GM21786 (cell line): ENCODE data around the gene HSPA1L.
"Not testable (repeated sequence)": the region's sequence is repeated elsewhere in the genome, so short reads cannot be mapped to it uniquely, and the experiment has no call there.

Experiments used
- ATAC-seq: cut with Tn5 transposase; IDR thresholded peaks from one replicate; pipeline ENCODE4 v1.9.1; 2021; ENCODE audit not compliant: unreplicated experiment

The HSPA1L gene

DNA sequence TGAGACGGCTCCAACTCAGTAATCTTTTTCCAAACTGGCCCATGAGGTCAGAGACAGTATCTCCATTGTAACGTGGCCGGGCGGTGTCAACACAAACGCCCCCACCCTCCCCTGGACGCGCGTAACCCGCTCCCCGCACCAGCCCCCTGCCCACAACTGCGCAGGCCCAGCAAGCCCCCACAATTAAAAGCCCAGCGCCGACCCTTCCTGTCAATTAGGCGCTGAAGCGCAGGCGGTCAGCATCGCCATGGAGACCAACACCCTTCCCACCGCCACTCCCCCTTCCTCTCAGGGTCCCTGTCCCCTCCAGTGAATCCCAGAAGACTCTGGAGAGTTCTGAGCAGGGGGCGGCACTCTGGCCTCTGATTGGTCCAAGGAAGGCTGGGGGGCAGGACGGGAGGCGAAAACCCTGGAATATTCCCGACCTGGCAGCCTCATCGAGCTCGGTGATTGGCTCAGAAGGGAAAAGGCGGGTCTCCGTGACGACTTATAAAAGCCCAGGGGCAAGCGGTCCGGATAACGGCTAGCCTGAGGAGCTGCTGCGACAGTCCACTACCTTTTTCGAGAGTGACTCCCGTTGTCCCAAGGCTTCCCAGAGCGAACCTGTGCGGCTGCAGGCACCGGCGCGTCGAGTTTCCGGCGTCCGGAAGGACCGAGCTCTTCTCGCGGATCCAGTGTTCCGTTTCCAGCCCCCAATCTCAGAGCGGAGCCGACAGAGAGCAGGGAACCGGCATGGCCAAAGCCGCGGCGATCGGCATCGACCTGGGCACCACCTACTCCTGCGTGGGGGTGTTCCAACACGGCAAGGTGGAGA lies at the start of gene HSPA1L, which contains the start of gene HSPA1A:
Gene HSPA1L (minus strand): TSS at position 259 of the 814 bp plus-strand sequence. CDS start 3,311 bp downstream, outside the sequence.
Gene HSPA1A (plus strand): TSS at position 519 of the 814 bp plus-strand sequence. CDS start 214 bp downstream, at position 733.
- ATAC-seq = peak; percentile 36

DNA sequence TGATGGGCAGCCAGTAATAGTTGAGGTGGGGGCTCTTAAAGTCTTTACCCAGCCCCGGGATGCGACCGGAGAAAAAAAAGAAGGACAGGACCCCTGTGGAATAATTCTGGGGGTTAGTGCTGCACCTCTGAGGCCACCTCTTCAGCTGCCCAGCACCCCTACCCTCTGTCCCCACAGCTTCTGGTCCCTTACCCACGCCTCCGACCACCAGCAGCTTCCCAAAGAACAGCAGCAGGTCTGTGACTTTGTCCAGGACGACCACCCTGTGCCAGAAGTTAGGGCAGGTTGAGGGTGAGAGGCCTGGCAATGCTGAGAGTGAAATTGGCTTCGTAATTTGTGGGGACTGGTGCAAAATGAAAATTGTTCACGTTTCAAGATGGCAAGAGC lies 49.7 kb upstream of the HSPA1L start:
- ATAC-seq = no peak

DNA sequence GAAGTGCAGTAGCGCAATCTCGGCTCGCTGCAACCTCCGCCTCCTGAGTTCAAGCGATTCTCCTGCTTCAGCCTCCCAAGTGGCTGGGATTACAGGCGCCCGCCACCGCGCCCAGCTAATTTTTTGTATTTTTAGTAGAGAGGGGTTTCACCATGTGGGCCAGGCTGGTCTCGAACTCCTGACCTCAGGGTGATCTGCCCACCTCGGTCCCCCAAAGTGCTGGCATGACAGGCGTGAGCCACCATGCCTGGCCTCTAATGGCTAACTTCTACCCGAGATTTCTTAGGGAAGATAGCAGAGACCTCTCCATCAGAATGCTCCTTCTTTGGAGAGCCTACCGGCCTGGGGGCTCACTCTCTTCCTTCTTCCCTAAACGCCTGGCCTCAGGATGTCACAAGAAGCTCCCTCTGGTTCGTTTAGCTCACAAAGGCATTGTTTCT lies 49.1 kb upstream of the HSPA1L start:
- ATAC-seq = not testable (repeated sequence)

DNA sequence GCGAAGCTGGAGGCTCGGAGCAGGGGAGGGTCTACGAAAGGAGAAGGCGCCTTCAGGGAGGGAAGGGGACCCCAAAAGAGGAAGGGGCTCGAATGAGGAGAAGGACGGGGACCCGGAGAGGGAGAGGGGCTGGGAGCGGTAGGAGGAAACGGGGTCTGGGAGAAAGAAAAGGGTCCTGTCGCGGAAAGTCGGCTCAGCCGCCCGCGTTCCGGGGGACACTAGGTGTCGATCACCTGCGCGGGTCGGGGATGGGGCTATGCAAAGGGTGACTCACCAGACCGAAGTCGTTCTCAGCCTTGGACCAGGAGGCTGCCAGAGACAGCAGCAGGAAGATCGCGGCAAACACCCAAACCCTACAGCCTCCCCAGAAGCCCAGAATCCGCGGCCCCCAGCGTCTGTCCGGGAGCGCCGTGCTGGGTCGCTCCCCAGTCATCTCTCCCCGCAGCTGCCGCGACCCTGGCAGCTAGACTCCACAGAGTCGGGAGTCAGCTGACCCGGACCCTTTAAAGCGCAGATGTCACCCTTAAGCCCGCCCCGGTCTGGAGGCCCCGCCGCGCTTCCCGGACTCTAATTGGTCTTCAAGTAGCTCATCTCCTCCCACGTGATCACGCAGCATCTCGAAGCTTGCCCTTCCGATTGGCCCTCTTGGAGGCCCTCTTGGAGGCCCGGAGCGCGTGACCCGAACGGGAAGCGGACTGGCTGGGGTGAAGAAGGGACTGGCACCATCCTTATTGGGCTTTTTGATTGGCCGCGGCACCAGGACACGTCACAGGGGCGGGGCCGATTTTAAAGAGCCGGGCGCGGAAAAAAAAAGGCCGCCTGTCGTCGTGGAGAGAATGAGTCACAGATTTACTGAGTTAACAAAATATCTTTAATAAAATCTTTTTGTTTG lies 47.5 kb upstream of the HSPA1L start, which contains the start of gene NEU1:
Gene NEU1 (minus strand): TSS at position 478 of the 892 bp plus-strand sequence. CDS start 45 bp downstream, at position 433.
- ATAC-seq = peak; percentile 92

DNA sequence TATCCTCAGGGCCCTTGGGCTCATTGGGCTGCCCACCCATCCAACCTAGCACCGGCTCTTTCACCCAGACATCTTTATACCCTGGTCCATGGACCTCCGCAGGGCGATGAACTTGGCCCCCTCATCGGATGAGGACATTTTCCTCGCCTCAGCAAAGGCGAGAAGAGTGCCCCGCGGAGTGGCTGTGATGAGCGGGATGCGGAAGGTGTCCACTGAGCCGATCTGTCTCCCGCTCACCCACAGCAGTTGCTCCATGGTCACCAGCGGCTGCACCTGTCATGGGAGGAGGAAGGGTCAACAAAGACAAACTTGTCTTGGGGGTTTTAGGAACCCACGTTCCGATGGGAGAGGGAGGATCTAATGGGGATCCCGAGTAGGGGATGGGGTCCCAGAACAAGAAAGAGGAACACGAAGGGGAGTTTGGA lies 46.8 kb upstream of the HSPA1L start:
- ATAC-seq = no peak

DNA sequence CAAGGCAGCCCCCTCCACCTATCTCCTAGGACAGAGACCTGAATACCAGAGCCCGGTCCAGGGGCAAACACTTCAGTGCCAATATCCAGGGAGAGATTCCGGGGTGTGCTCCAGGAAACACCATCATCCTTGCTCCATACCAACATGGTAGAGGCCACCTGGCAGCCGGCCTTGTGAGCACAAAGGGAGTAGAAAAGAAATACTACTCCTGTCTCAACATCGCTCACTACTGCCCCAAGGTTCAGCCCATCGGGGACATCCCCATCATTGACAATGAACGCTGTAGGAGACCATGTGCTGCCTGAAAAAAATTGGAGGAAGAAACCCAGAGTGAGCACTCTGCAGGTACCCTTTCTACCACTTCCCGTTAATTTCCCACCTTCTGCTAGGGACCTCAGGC lies 46.1 kb upstream of the HSPA1L start:
- no peak for ATAC-seq

DNA sequence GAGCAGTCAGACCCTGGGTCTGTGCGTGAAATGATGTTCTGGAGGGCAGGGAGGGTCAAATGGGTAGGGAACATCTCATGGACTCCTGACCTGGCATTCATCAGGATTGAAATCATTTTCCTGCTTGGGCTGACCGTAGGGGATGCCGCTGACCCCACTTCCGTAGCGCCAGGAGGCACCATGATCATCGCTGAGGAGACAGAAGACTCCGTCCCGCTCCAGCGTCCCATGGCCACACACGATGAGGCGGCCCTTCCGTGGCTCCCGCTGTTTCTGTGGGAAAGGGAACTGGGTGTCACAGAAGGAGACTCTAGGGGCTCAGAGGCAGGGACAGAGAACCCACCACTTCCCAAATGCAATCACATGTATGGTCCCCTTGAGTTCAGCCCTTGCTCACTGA lies 45.3 kb upstream of the HSPA1L start:
- ATAC-seq = no peak

DNA sequence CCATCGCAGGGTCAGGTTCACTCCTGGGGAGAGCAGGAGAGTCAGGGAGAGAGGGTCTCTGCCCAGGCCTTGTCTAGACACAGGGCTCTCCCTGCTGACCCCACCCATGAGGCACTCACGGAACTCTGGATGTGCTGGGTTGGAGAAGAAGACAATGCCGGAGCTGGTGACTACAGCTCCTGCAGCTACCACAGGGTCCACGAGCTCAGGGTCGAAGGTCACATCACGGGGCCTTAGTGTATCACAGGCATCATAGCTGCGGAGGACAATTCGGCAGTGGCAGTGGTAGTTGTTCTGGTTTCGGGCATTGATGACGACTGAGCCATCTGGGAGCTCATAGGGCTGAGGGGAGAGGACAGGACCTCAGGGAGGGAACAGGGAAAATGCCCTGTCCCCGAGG lies 44.8 kb upstream of the HSPA1L start:
- ATAC-seq = no peak

DNA sequence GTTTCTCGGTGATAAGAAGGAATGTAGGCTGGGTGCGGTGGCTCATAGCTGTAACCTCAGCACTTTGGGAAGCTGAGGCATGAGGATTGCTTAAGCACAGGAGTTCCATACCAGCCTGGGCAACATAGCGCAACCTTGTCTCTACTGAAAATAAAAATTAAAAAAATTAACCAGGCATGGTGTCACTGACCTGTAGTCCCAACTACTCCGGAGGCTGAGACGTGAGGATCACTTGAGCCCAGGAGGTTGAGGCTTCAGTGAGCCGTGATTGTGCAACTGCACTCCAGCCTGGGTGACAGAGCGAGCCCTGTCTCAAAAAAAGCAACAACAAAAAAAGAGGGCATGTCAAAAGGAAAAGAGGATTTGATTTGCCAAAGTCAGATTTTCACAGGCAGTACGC lies 43.6 kb upstream of the HSPA1L start:
- ATAC-seq = no peak

DNA sequence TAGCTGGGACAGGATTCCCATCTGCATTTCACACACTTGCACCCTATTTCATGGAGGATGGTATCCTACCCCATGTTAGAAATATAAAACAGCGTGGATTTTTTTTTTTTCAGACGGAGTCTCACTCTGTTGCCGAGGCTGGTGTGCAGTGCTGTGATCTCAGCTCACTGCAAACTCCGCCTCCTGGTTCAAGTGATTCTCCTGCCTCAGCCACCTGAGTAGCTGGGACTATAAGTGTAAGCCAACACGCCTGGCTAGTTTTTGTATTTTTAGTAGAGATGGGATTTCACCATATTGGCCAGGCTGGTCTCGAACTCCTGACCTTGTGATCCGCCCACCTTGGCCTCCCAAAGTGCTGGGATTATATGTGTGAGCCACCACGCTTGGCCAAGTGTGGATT lies 42.7 kb upstream of the HSPA1L start:
- ATAC-seq = not testable (repeated sequence)

DNA sequence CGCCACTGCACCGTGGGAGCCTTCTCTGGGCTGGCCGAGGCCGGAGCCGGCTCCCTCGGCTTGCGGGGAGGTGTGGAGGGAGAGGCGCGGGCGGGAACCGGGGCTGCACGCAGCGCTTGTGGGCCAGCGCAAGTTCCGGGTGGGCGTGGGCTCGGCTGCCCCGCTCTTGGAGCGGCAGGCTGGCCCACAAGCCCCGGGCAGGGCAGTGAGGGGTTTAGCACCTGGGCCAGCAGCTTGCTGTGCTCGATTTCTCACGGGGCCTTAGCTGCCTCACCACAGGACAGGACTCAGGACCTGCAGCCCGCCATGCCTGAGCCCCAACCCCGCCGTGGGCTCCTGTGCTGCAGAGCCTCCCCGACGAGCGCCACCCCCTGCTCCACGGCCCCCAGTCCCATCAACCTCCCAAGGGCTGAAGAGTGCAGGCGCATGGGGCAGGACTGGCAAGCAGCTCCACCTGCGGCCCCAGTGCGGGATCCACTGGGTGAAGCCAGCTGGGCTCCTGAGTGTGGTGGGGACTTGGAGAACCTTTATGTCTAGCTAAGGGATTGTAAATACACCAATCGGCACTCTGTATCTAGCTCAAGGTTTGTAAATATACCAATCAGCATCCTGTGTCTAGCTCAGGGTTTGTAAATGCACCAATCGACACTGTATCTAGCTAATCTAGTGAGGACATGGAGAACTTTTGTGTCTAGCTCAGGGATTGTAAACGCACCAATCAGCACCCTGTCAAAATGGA lies 37.1 kb upstream of the HSPA1L start:
- ATAC-seq = not testable (repeated sequence)

DNA sequence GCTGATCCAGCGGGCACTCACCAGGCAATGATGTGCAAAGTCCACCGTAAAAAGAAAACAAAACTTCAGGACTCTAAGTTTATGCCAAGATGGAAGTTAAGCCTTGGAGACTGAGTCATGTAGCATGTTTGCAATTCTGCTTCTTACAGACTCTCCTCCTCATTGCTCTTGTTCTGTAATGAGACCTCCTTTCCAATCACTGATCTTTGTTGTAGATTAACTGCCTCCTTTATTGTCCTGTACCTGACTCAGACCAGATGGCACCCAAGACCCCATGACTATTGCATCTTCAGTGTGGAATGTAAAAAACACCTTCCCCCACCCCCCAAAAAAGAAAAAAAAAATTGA lies 36.4 kb upstream of the HSPA1L start:
- no peak for ATAC-seq

DNA sequence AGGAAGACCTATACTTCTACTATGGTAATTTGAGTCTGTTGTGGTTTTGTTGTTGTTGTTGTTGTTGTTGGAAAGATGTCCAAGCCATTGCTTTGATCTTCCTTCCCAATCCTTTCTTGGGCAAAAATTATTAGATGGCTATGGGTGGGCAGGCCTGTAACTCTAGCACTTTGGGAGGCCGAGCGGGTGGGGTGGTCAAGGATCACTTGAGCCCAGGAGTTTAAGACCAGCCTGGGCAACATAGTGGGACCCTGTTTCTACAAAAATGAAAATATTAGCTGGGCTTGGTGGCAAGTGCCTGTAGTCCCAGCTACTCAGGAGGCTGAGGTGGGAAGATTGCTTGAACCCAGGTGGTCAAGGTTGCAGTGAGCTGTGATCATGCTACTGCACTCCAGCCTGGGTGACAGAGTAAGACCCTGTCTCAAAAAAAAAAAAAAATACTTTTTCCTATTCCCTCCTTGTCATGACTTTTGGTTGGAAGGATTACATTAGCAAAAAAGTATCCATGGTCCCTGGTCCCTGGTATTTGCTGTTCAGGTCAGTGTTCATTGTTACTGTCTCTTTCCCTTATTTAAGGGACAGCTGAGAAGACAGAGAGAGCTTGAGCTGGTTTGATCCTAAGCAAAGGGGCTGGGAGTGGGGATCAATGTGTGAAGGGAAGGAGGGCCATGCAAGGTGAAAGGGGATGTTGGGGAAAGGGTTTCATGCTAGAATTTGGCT lies 35.8 kb upstream of the HSPA1L start:
- ATAC-seq = no peak

DNA sequence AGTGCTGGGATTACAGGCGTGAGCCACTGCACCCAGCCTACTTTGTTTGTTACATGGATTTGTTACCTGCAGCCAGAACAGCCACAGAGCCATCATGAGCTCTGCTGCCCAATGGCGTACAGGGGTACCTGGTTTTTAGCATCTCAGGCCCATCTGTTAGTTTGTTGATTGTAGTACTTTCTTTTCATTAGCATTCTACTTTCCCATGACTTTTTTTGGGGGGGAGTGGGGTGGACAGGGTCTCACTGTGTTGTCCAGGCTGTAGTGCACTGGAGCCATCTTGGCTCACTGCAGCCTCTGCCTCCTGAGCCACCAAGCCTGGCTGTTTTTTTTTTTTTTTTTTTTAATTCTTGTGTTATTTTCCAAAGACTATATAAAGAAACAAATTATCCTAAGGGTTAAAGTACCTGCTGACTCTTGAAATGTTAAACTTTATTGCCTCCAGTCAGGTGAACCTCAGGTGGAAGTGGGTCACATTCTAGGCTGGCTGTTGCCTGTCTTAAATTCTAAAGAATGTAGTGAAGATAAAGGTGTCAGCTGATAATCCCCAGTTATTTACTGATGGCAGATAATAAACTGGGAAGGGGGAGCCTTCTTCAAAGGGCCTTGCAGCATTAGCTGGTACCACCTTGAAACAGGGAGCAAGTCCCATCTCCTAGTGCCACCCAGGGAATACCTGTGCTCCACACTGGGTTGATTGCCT lies 32.3 kb upstream of the HSPA1L start:
- no peak for ATAC-seq

DNA sequence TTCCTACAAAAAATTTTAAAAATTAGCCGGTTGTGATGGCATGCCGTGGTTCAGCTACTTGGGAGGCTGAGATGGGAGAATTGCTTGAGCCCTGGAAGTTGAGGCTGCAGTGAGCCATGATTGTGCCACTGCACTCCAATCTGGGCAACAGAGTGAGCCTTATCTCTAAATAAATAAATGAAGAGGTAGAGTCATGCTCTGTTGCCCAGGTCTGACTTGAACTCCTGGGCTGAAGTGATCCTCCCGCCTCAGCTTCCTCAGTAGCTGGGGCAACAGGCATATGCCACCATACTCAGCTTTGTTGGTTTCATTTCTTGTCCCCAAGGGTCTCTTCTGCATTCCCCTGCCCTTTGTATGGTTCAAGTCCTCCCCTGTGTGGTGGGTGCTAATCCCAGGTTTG lies 29.4 kb upstream of the HSPA1L start:
- no peak for ATAC-seq

DNA sequence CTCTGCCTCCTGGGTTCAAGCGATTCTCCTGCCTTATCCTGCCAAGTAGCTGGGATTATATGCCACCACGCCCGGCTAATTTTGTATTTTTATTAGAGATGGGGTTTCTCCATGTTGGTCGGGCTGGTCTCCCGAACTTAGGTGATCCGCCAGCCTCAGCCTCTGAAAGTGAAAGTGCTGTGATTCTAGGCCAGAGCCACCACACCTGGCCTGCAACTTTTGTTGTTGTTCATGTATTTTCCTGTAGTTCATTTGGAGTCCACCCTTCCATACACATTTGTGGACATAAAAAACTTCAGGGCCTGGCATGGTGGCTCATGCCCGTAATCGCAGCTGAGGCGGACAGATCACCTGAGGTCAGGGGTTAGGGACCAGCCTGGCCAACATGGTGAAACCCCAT lies 27.0 kb upstream of the HSPA1L start:
- no peak for ATAC-seq

DNA sequence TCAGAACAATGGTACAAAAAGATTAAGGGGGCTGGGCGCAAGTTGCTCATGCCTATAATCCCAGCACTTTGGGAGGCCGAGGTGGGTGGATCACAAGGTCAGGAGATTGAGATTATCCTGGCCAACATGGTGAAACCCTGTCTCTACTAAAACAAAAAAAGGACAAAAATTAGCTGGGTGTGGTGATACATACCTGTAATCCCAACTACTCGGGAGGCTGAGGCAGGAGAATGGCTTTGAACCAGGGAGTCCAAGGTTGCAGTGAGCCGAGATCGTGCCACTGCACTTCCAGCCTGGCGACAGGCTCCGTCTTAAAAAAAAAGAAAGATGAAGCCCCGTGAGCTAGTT lies 24.7 kb upstream of the HSPA1L start:
- ATAC-seq = not testable (repeated sequence)

DNA sequence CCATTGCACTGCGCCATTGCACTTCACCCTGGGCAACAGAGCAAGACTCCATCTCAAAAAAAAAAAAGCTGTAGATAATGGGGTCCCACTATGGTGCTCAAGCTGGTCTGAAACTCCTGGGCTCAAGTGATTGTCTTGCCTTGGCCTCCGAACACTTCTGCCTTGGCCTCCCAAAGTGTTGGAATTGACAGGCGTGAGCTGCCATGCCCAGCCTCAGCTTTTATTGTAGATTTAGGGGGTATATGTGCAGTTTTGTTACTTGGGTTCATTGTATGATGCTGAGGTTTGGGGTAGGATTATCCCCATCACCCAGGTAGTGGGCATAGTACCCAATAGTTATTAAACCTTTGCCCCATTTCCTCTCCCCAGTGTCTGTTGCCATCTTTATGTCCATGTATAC lies 23.9 kb upstream of the HSPA1L start:
- ATAC-seq = no peak

DNA sequence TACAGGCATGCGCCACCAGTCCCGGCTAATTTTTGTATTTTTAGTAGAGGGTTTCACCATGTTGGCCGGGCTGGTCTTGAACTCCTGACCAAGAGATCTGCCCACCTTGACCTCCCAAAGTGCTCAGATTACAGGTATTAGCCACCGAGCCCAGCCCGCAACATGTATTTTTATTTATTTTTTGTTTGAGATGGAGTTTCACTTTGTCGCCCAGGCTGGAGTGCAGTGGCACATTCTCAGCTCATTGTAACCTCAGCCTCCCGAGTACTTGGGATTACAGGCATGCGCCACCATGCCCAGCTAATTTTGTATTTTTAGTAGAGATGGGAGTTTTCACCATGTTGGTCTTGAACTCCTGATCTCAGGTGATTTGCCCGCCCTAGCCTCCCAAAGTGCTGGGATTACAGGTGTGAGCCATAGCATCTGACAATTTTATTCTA lies 23.1 kb upstream of the HSPA1L start:
- not testable (repeated sequence) for ATAC-seq
